DMS153 treated with DMSO at 0.1 percent for 48 hours (cell line): ENCODE results near the gene TULP4.
"Not testable (repeated sequence)": the region's sequence is repeated elsewhere in the genome, so short reads cannot be mapped to it uniquely, and the experiment has no call there.

Experiments
- DNase-seq: peaks from one replicate; lab custom pipeline; 2025; ENCODE audit not compliant: unreplicated experiment; lab: John Stamatoyannopoulos, UW

Gene TULP4

GRCh38 chr6:158293122-158293521 lies 19.1 kb upstream of the TULP4 start:
- DNase-seq: no peak

- not testable (repeated sequence) for DNase-seq
Measured at GRCh38 chr6:158295976-158296853, 16.1 kb upstream of the TULP4 start.

- DNase-seq: not testable (repeated sequence)
Measured at GRCh38 chr6:158296854-158297324, 15.4 kb upstream of the TULP4 start.

- DNase-seq: not testable (repeated sequence)
Measured at GRCh38 chr6:158297657-158298056, 14.6 kb upstream of the TULP4 start.

- DNase-seq: peak; percentile 88
Measured at GRCh38 chr6:158300306-158301143, 11.7 kb upstream of the TULP4 start.

- not testable (repeated sequence) for DNase-seq
Measured at GRCh38 chr6:158301561-158301960, 10.7 kb upstream of the TULP4 start.

- DNase-seq: not testable (repeated sequence)
Measured at GRCh38 chr6:158302195-158302796, 10.0 kb upstream of the TULP4 start.

- DNase-seq: no peak
Measured at GRCh38 chr6:158303210-158303731, 9.0 kb upstream of the TULP4 start.

GRCh38 chr6:158304254-158304653 lies 8.0 kb upstream of the TULP4 start:
- no peak for DNase-seq

- DNase-seq: no peak
Measured at GRCh38 chr6:158309814-158310213, 2.5 kb upstream of the TULP4 start.

- no peak for DNase-seq
Measured at GRCh38 chr6:158311193-158311592, 1.1 kb upstream of the TULP4 start.

- DNase-seq: no peak
Measured at GRCh38 chr6:158311626-158312025, 639 bp upstream of the TULP4 start.

GRCh38 chr6:158312672-158313397 lies 570 bp downstream of the TULP4 start:
- no peak for DNase-seq

GRCh38 chr6:158313989-158314388 lies 1.7 kb downstream of the TULP4 start:
- no peak for DNase-seq

- no peak for DNase-seq
Measured at GRCh38 chr6:158314737-158315136, 2.5 kb downstream of the TULP4 start.

- DNase-seq: no peak
Measured at GRCh38 chr6:158316022-158316421, 3.8 kb downstream of the TULP4 start.

- DNase-seq: no peak
Measured at GRCh38 chr6:158321960-158322359, 9.7 kb downstream of the TULP4 start.

GRCh38 chr6:158322400-158322723 lies 10.1 kb downstream of the TULP4 start:
- DNase-seq: no peak

- no peak for DNase-seq
Measured at GRCh38 chr6:158322724-158323560, 10.7 kb downstream of the TULP4 start.

GRCh38 chr6:158323561-158323958 lies 11.3 kb downstream of the TULP4 start:
- no peak for DNase-seq
